HG03135 (cell line): ENCODE data around the gene LACTB.

Experiments used
- ATAC-seq: cut with Tn5 transposase; IDR thresholded peaks from one replicate; pipeline ENCODE4 v1.9.1; 2021; ENCODE audit warnings: mild to moderate bottlenecking, moderate library complexity; ENCODE audit not compliant: unreplicated experiment

LACTB gene

DNA sequence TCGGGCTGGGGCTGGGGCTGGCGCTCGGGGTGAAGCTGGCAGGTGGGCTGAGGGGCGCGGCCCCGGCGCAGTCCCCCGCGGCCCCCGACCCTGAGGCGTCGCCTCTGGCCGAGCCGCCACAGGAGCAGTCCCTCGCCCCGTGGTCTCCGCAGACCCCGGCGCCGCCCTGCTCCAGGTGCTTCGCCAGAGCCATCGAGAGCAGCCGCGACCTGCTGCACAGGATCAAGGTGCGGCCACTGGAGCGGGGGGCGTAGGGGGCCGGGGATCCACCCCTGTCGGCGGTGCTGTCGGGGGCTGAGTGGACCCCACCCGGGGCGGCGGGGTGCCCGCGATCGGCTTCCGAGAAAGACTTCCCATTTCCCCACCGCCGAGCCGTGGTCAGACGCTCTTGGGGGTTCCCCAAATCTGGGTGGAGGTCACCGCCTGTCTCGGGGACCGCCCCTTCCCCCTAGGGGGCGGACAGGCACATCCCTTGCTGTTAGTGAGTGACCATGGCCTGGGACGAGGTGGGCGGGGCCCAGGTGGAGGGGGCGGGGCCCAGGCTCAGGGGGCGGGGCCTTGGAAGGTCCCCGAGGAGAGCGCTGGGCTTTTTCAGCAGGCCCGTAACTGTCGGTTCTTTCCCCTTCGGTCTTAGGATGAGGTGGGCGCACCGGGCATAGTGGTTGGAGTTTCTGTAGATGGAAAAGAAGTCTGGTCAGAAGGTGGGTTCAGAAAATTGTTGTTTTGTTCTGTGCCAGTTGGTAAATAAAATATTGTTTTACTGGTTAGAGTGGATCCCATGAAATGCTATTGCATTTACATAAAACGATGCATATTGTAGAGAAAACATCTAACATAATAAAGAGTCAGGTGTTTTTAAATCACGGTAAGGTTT lies 578 bp downstream of the LACTB start:
- peak; percentile 85 for ATAC-seq

DNA sequence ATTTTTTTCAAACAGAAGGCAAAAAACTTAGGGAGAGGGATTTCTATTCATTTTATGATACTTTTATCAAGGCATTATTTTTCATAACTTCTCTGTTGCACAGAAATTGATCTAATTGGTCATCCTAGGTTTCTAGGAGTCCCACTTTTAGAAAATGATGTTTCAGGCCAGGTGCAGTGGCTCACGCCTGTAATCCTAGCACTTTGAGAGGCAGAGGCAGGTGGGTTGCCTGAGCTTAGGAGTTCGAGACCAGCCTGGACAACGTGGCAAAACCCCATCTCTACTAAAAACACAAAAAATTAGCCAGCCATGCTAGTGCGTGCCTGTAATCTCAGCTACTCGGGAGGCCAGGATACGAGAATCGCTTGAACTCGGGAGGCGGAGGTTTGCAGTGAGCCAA lies 2.8 kb downstream of the LACTB start:
- no peak for ATAC-seq

DNA sequence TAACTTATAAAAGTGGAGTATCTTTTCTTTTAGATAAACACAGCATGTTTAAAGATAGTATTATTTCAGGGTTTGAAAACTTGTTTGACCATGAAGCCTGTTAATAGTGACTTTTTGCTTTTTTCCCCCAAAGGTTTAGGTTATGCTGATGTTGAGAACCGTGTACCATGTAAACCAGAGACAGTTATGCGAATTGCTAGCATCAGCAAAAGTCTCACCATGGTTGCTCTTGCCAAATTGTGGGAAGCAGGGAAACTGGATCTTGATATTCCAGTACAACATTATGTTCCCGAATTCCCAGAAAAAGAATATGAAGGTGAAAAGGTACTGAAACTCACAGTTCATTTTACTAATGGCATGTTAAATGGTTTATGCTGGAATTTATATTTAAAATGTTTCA lies 5.1 kb downstream of the LACTB start:
- no peak for ATAC-seq

DNA sequence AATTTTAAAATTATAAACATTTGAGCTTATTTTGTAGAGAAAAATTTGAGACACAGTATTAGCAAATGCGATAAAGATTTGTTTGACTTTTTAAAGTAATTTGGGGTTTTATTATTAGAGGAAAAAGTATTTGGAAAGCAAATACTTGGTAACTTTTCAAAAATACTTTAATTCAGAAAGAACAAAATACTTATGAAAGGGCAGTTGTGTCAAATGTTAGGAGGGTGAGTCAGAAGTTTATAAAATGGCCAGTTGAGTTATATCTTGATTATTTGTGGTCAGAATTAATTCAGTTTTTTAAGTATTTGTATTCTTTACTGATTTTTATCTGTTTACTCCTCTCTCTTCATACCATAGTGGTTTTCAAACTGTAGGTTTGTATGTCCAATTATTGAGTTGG lies 12.1 kb downstream of the LACTB start:
- no peak for ATAC-seq

DNA sequence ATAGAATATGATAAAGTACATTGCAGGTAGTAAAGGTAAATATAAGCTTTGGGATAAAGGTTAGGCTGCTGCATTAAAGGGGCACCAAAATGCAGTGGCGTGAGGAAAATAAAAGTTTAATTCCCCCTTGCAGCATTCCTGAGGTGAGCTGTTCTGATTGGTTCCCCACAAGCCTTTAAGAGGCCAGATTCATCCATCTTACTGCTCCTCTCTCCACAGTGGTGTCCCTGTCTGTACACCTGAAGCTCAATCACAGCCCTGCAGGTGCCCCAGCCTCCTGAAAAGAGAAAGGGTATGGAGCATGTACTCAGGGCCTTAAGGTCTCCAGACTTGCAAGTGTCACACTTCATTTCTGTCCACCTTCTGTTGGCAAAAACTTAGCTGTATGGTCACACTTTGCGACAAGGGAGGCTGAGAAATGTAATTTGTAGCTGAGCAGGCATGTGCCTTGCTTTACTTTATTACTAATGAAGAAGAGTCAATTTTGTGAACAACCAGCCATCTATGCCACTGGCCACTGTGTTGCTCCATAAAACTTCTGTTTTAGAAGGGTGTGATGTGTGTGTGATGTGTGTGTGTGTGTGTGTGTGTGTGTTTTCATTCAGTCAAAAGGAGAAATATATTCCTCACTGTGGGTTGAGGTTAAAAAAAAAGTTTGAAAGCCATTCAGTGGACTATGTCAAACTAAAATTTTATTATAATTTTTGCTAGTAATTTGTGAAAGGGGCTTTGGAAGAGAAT lies 12.8 kb downstream of the LACTB start:
- ATAC-seq = no peak

DNA sequence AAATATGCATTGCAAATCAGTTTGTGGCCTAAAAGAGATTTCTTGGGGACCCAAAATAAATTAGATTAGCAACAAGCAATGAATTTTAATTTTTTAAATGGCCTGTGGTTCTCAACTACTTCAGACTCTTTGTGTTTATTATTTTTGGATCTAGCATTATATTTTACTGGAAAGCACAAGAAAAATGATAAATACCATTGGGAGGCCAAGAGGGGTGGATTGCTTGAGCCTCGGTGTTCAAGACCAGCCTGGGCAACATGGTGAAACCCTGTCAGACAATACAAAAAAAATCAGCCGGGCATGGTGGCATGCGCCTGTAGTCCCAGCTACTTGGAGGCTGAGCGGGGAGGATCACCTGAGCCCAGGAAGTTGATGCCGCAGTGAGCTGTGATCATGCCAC lies 13.6 kb downstream of the LACTB start:
- no peak for ATAC-seq

DNA sequence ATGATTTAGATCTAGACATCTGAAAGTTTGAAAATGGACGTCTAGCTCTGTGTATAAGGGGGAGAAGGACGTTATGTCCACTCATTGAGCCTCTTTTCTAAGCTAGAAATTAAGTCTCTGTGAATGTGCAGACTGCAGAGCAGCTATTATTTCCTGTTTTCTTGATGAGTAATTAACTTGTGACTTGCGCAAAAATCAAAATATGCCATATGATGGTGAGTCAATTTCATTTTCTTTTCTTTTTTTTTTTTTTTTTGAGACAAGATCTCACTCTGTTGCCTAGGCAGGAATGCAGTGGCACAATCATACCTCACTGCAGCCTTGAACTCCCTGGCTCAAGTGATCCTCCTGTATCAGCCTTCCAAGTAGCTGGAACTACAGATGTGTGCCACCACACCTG lies 14.1 kb downstream of the LACTB start:
- ATAC-seq = no peak

DNA sequence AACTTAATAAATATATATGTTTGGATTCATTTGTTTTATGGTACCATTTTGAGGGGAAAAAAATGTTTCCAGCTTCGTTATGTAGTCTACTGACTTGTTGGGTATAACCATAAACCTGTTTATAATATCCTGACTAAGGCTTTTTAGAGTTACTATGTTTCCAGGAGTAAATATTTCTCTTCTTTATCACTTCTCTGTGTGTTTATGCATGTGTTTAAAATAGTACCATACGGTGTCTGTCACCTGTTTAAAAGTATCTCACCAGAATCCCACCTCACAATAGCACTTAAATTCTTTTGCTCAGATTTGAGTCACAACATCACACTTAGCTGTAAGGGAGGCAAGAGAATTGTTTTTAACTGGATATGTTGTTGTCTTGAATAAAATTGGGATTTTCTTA lies 15.1 kb downstream of the LACTB start:
- ATAC-seq = no peak

DNA sequence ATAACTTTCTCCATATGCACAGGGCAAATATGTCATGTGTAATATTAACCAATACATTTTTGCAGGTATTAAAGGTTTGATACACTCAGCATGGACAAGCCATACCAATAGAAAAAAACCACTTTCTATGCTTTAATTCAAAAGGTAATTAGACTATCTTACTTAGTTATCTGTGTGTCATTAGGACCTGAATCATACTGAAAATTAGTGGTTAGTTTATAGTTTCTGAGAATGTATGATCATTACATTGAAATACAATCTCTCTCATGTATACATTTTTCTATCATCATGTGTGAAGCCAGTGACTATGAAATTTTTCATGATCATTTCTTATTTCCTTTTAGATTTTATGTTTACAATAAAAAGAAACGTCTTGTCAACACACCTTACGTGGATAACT lies 19.3 kb downstream of the LACTB start:
- ATAC-seq = no peak

DNA sequence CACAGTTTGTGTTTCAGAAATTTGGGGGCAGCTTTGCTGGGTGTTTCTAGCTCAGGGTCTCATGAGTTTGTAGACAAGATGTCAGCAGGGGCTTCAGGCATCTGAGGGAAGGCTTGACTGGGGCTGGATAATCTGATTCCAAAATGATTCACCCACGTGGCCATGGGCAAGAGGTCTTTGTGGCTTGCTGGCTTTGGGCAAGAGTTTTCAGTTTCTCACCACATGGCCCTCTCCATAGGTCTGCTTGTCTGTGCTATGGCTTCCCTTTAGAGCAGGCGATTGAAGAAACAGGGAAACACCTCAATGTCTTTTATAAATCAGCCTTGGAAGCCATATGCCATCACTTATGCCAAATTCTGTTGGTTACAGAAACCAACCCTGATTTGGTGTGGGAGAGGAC lies 23.8 kb downstream of the LACTB start:
- ATAC-seq = no peak

DNA sequence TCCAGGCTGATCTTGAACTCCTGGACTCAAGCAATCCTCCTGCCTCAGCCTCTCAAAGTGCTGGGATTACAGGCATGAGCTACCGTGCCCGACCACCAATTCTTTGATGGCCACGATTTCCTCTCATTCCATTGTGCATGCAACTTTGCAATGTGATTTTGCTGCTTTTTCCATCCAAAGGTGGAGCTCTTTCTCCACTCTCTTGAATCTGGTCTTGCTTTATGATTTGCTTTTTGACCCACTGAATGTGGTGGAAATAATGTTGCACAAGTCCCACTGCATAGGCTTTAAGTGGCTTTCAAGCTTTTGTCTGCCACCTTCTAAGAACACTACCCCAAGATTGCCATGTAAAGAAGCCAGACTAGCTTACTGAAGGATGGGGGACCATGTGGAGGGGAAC lies 25.0 kb downstream of the LACTB start:
- ATAC-seq = no peak

DNA sequence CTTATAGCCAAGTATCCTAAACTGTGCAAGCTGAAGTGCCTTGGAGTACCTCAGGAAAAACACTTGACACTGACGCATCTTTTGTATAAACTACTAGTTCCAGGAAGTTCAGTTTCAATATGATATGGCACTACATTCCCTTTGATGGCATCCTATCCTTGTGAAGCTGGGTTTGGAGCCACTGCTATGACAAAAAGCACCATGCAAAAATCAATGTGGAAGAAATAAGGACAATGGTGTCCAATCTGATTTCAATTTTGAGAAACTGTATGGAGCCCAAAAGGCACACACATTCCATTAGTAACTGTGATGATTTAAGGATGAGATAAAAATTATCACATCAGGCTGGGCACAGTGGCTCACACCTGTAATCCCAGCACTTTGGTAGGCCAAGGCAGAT lies 30.0 kb downstream of the LACTB start:
- no peak for ATAC-seq

DNA sequence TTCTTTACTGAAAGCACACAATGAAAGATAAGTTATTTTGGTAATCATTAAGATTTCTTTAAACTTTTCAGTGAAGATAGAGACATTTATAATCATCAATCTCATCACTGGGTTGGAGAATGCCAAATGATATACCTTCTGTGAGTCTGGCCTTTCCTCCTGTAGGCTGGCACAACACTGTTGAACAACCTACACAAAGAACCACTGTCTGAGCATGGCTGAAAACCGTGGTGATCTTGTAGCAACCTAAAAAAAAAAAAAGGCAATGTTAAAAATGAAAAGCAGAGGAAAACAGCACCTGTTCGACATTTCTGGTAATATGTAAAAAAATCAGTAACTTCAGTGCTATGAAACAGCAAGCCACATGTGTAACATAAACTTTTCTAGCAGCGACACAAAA lies 33.8 kb downstream of the LACTB start:
- ATAC-seq = no peak

DNA sequence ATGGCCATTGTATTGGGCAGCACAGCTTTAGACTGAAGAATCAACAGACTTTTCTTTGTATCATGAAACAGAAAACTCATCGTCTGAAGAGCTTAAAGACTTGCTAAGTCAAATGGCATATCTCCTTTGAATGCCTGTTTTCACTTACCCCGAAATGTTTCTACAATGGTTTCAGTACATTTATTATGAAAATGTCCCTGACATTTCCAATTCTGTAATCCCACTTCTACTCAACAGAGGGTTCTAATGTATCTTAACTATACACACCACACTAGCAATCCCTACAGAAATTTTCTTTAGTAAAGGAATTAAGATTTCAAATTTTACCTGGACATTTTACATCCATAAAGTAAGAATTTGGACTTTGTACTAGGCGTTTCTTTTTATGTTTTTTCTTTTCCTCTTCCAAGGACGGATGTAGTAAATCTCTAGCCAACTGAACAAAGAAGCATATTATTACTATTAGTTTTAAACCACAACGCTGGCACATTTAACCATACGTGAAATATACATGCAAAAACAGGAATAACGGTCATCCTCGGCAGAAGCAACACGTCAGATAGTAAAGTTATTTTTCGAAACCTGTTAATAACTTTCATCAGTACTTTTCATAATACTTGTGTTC lies 34.5 kb downstream of the LACTB start:
- ATAC-seq = no peak

DNA sequence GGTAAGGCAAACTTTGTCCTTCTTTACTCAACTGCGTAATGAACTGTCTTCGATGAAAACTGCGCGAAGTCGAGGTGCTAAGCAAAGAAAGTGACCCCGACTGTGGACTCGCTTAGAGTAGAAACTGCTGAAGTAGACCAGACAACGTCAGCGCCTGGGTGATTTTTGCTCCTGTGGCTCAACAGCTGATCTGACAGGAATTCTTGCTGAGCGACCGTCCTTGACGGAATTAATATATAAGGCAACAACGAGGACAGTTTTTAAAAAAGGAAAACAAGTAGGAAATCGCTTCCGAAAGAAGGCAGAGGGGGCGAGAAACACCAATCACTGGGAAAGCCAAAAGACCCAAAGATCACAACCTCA lies 35.1 kb downstream of the LACTB start:
- peak; percentile 16 for ATAC-seq

DNA sequence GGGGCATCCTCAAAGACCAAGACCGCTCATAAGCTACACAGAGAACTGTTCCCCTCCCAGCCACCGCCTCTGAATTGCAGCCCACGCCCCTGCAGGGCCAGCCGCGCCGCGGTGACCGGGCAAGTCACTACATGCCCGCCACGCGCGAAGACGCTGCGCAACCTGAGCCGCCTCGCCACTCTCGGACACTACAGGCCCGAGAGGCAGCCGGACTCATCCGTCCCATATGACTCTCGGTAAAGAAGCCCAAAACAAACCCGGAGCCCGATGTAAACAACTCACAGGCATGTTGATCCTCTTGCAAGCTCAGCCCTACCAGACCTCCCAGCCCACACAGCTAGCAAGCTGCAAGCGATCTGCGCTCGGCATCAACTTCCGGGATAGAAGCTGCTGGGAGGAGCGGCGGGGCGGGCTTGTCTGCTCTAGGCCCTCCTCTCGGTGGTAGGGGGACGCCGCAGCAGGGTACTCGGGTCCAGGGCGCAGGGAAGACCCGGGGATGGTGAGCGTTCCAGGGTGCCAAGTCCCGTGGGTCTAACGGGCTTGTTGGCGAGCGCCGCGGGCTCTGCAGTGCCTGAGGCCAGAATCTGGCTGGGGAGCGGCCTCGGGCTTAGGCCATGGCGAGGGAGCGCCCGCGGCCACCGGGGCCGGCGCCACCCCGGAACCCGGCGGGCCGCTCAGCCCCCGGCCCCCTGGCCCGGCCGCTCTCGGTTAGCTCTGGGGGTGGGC lies 35.6 kb downstream of the LACTB start, which contains the start of gene RPS27L:
Gene RPS27L, minus strand, starts transcription at position 360 of the 726 bp plus-strand sequence. Its CDS starts 72 bp downstream, at position 288.
- peak; percentile 86 for ATAC-seq

DNA sequence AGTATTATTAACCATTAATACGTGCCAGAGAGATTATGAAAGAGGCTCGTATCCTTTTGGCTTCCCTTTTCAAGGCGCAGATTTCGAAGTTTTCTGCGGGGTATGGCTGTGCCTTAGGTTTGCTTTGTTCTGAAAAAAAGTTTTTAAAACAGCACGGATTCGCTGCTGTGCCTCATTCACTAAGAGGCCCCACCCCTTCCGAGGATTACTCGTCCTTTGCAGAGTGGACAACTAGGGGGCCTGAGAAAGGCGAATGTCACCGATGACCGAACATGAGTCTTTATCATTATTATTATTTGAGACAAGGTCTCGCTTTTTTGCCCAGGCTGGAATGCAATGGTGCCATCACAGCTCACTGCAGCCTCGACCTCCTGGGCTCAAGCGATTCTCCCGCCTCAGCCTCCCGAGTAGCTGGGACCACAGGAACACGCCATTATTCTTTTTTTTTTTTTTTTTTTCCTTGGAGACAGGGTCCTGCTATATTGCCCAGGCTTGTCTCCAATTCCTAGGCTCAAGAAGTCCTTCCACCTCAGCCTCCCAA lies 36.3 kb downstream of the LACTB start:
- ATAC-seq = peak; percentile 15

DNA sequence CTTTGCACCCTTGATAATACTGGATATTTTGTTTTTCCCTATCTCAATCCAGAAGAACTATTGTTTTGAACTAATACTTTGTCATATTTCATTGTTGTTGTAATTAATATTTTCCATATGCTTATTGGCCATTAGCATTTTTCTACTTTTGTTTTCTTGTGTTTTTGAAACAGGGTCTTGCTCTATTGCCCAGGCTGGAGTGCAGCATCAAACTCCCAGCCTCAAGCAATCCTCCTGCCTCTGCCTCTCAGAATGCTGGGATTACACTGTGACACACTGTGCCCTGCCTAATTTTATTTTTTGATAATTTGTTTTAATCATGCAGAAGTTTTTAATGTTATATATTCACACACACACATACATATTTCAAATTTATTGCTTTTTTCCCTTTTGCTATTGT lies 39.0 kb downstream of the LACTB start:
- no peak for ATAC-seq

DNA sequence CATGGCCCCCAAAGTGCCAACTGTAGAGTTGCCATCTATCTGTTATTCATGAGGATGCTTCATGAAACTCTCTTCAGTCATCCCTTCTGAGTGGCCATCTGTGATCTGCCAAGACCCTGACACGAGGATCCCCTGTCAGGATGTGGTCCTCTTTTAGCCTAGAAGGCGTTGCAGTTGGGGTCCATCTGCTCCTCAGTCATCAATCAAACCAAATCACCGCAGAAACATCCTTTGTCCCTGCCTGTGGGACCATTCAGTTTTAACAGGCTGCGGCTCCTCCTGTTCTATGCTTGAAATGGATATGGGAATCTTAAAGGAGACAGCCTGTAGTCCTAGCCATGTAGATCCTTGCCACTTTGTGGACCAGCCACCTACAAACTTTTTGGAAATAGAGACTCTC lies 41.6 kb downstream of the LACTB start:
- ATAC-seq = no peak

DNA sequence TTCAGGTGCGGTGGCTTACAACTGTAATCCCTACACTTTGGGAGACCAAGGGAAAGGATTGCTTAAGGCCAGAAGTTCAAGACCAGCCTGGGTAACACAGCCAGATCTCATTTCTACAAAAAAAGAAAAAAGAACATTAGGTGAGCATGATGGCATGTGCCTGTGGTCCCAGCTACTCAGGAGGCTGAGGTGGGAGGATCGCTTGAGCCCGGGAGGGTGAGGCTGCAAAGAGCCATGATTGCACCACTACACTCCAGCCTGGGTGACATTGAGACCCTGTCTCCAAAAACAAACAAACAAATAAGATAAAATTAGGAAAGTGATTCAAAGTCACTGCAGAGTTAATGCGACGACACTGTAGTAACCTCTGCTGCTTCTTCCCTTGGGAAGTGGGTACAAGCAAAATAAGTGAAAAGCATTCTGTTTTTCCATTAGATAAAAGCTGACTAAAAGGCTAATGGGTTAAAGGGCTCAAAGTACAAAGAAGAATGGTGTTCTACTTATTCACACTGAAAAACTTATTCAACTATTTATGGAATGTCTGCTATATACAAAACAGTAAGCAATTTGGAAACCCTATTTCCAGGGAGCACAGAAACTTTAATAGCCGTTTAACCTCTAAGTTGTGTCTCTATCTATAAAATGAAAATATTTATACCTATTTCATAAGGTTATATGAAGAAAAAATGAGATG lies 43.7 kb downstream of the LACTB start:
- ATAC-seq = no peak
